Muscle layer of colon (tissue), 2 donors: ENCODE measurements around the gene C1orf159.

ENCODE experiments used
- H3K27ac ChIP-seq: one replicate; pipeline ENCODE4 v1.7.0; 2013; ENCODE audit warnings: low read depth, mild to moderate bottlenecking, low read length, moderate library complexity
- H3K27me3 ChIP-seq, 2 donors: one replicate each; pipeline ENCODE4 v1.7.0; 2013; ENCODE audit warnings: low read length in 2 of 2, mild to moderate bottlenecking in 2 of 2; ENCODE audit not compliant: insufficient read depth in 2 of 2, control insufficient read depth in 1 of 2
- H3K36me3 ChIP-seq: one replicate; pipeline ENCODE4 v1.7.0; 2013; ENCODE audit warnings: mild to moderate bottlenecking, low read length; ENCODE audit not compliant: insufficient read depth
- H3K4me1 ChIP-seq: one replicate; pipeline ENCODE4 v1.7.0; 2013; ENCODE audit warnings: mild to moderate bottlenecking, low read length; ENCODE audit not compliant: insufficient read depth
- H3K4me3 ChIP-seq, 2 donors: one replicate each; pipeline ENCODE4 v1.7.0; 2013; ENCODE audit warnings: low read length in 2 of 2, low read depth in 1 of 2, mild to moderate bottlenecking in 1 of 2, moderate library complexity in 1 of 2
- H3K9ac ChIP-seq: one replicate; pipeline ENCODE4 v1.7.0; 2013; ENCODE audit warnings: low read length
- H3K9me3 ChIP-seq: one replicate; pipeline ENCODE4 v1.7.0; 2013; ENCODE audit warnings: mild to moderate bottlenecking, low read length
- donor health status: abdominal sarcoma.
- donor health status: Adenocarcinoma of cecum.

Gene C1orf159

GRCh38 chr1:1129381-1129821, 13.5 kb upstream of the C1orf159 start:
- no peak overlapping the region for H3K27ac ChIP-seq
- H3K4me3 ChIP-seq, result no peak overlapping the region
- H3K27me3 ChIP-seq, result peaks cover 0 to under 1% of the 10 kb centered on the region in 2 donors
- H3K4me1 ChIP-seq, result no peaks in the 10 kb centered on the region
- H3K36me3 ChIP-seq, result no peaks in the 10 kb centered on the region
- H3K9ac ChIP-seq, result no peak overlapping the region
- no peaks in the 10 kb centered on the region for H3K9me3 ChIP-seq

GRCh38 chr1:1128454-1129139, 12.7 kb upstream of the C1orf159 start:
- Histone ChIP-seq H3K4me3 (no peak overlapping the region), H3K27ac (no peak overlapping the region), H3K27me3 (no peaks in the 10 kb centered on the region), H3K9ac (no peak overlapping the region), H3K36me3 (no peaks in the 10 kb centered on the region), H3K4me1 (no peaks in the 10 kb centered on the region), H3K9me3 (no peaks in the 10 kb centered on the region)

DNA sequence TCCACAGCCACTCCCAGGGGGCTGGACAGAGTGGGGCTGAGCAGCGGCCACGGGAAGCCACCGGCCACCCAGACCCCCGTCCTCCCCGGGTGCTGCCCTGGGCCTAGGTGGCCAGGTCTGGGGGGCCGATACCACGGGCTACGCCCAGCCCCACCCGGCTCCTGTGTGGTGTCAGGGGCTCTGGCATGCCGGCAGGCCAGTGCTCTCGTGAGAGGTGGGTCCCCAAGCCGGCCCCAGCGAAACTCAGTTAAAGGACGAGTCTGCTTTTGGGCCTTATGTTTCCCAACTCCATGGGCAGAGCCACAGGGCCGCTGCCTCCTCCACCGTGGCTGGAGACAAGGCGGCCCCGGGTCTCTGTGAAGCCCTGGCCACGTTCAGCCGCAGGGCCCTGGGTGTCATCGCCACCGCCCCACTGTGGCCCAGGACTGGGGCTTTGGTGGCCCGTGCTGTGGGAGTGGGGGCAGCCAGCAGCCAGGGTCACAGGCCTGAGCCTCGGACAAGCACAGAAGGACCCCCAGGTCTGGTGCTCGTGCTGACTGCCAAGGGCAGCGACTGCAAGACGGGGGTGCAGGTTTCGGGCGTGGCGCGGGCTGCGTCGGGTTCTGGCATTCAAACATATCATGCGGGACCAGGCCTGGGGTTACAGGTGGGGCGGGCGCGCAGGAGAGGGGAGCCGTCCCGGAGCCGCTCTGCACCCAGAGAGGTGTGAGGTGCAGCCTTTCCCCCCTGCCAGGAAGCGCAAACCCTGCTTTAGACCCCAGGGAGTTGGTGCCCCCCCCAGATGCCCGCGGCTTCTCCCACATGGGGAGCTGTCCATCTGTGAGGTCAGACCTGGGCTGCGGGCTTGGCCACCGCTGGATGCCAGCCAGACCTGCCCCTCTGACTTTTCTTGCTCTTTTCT, 11.9 kb upstream of the C1orf159 start:
- Histone ChIP-seq H3K27me3 (no peaks in the 10 kb centered on the region), H3K4me3 (no peak overlapping the region), H3K9ac (no peak overlapping the region), H3K36me3 (no peaks in the 10 kb centered on the region), H3K9me3 (no peaks in the 10 kb centered on the region), H3K27ac (no peak overlapping the region), H3K4me1 (no peaks in the 10 kb centered on the region)

GRCh38 chr1:1125945-1126344, 10.1 kb upstream of the C1orf159 start:
- no peak overlapping the region for H3K27ac ChIP-seq
- peaks cover 0 to 8% of the 10 kb centered on the region in 2 donors for H3K27me3 ChIP-seq
- H3K4me1 ChIP-seq, result no peaks in the 10 kb centered on the region
- H3K9ac ChIP-seq, result no peak overlapping the region
- no peak overlapping the region for H3K4me3 ChIP-seq
- no peaks in the 10 kb centered on the region for H3K9me3 ChIP-seq
- H3K36me3 ChIP-seq, result no peaks in the 10 kb centered on the region

- H3K27me3 ChIP-seq, result peaks cover 0 to 14% of the 10 kb centered on the region in 2 donors
- no peak overlapping the region for H3K27ac ChIP-seq
- no peaks in the 10 kb centered on the region for H3K36me3 ChIP-seq
- H3K9ac ChIP-seq, result no peak overlapping the region
- H3K4me3 ChIP-seq, result no peak overlapping the region
- H3K4me1 ChIP-seq, result no peaks in the 10 kb centered on the region
- H3K9me3 ChIP-seq, result no peaks in the 10 kb centered on the region
Observed at GRCh38 chr1:1124786-1125642, 9.1 kb upstream of the C1orf159 start.

- Histone ChIP-seq H3K27me3 (peaks cover 0 to 17% of the 10 kb centered on the region in 2 donors), H3K27ac (no peak overlapping the region), H3K4me1 (no peaks in the 10 kb centered on the region), H3K4me3 (no peak overlapping the region), H3K9me3 (no peaks in the 10 kb centered on the region), H3K9ac (no peak overlapping the region), H3K36me3 (no peaks in the 10 kb centered on the region)
Observed at GRCh38 chr1:1124508-1124785, 8.6 kb upstream of the C1orf159 start.

DNA sequence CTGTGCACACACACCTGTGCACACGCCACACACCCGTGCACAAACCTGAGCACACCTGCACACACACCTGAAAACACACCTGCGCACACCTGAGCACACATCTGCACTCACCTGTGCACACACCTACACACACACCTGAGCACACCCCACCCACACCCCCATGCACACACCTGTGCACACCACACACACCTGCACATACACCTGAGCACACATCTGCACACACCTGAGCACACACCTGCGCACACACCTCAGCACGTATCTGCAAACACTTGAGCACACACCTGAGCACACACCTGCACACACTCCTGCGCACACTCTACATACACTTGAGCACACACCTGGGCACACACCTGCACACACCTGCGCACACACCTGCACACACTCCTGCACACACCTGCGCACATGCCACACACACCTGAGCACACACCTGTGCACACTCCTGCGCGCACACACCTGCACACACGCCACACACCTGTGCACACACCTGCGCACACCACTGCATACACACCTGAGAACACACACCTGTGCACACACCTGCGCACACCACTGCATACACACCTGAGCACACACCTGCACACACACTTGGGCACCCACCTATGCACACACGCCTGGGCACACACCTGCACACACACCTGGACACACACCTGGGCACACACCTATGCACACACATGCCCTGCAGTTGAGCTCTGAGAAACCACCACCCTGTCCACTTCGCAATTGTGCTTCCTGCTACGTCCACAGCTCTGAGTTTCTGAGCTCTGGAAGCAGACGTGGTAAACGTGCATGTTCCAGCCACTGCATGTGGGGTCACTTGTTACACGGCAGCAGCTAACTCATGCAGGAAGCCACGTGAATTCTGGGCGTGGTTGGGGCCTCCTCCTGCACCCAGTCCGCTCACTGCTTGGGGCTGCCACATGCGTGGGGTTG, 8.0 kb upstream of the C1orf159 start:
- Histone ChIP-seq H3K9me3 (no peaks in the 10 kb centered on the region), H3K4me3 (no peak overlapping the region), H3K27ac (no peak overlapping the region), H3K36me3 (no peaks in the 10 kb centered on the region), H3K27me3 (peaks cover 0 to 20% of the 10 kb centered on the region in 2 donors), H3K9ac (no peak overlapping the region), H3K4me1 (no peaks in the 10 kb centered on the region)

- Histone ChIP-seq H3K9ac (no peak overlapping the region), H3K27ac (no peak overlapping the region), H3K4me1 (no peaks in the 10 kb centered on the region), H3K4me3 (no peak overlapping the region), H3K9me3 (no peaks in the 10 kb centered on the region), H3K36me3 (no peaks in the 10 kb centered on the region), H3K27me3 (peaks cover 0 to 25% of the 10 kb centered on the region in 2 donors)
Observed at GRCh38 chr1:1122981-1123480, 7.1 kb upstream of the C1orf159 start.

- peak overlapping the region; percentile 35 to 50 for H3K4me3 ChIP-seq
- no peaks in the 10 kb centered on the region for H3K4me1 ChIP-seq
- no peaks in the 10 kb centered on the region for H3K36me3 ChIP-seq
- H3K9me3 ChIP-seq, result no peaks in the 10 kb centered on the region
- peaks cover 0 to 32% of the 10 kb centered on the region in 2 donors for H3K27me3 ChIP-seq
- no peak overlapping the region for H3K9ac ChIP-seq
- no peak overlapping the region for H3K27ac ChIP-seq
Observed at GRCh38 chr1:1122078-1122811, 6.4 kb upstream of the C1orf159 start.

DNA sequence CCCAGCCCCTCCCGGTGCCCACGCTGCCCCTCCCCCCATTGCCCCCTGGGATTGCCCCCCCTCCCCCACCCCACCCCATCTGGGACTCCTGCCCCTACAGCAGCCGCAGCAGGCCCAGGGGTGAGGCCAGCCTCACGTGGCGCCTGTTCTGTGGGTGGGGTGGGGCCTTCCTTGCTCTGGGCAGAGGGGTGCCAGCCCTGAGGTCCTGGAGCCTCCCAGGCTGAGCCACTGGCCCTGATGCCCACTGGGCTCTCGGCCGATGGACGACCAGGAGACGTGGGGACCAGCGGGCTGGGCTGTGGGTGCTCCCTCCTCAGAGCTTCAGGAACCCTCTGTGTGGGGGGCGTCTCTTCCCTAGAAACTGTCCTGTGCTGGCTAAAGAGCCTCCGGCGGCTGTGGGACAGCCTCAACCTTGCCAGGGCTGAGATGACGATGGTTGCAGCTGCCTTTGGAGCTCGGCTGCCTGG, 5.8 kb upstream of the C1orf159 start:
- no peak overlapping the region for H3K27ac ChIP-seq
- peak overlapping the region in 1 of 2 donors; percentile 50 for H3K4me3 ChIP-seq
- no peak overlapping the region for H3K9ac ChIP-seq
- H3K36me3 ChIP-seq, result no peaks in the 10 kb centered on the region
- H3K4me1 ChIP-seq, result no peaks in the 10 kb centered on the region
- no peaks in the 10 kb centered on the region for H3K9me3 ChIP-seq
- peaks cover 0 to 34% of the 10 kb centered on the region in 2 donors for H3K27me3 ChIP-seq
